Measurements from ENCODE around the gene ALK.

DNA sequence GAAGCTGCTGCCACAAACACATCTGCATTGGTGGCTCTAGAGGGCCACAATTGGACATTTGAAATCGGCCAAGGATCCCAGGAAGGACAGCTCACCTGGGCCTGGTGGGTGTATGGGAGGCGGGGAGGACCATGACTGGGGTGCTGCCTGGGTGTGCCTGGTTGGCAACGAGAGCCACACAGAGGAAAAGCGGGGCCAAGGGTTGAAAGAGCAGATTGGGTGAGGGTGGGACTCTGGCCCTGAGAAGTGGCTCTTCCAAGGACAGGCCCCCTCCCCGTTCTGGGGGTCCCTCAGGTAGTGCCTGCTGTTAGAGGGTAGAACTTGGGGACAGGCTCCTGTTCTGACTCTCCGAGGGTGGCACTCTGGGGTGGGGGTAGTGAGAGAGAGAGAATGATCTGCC, 703.3 kb downstream of the ALK start:
- TF ChIP-seq, protein P1, sequence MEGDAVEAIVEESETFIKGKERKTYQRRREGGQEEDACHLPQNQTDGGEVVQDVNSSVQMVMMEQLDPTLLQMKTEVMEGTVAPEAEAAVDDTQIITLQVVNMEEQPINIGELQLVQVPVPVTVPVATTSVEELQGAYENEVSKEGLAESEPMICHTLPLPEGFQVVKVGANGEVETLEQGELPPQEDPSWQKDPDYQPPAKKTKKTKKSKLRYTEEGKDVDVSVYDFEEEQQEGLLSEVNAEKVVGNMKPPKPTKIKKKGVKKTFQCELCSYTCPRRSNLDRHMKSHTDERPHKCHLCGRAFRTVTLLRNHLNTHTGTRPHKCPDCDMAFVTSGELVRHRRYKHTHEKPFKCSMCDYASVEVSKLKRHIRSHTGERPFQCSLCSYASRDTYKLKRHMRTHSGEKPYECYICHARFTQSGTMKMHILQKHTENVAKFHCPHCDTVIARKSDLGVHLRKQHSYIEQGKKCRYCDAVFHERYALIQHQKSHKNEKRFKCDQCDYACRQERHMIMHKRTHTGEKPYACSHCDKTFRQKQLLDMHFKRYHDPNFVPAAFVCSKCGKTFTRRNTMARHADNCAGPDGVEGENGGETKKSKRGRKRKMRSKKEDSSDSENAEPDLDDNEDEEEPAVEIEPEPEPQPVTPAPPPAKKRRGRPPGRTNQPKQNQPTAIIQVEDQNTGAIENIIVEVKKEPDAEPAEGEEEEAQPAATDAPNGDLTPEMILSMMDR (IDR thresholded peaks at IDR 0.05) = no peak
- no peak for TF ChIP-seq POLR2A (IDR thresholded peaks at IDR 0.05)
